HEK293 (cell line): ENCODE measurements around the gene FOXO4.

Source experiments
- CTCF ChIA-PET: fragments of 350-600 bp; formaldehyde crosslinking; extraction: SDS; loops from one replicate; lab custom pipeline; 2021; ENCODE audit warnings: antibody characterized with exemption; lab: Yijun Ruan, JAX
- POLR2A ChIA-PET: fragments of 300-600 bp; formaldehyde crosslinking; extraction: SDS; loops from one replicate; lab custom pipeline; 2020; ENCODE audit warnings: antibody characterized with exemption, inconsistent platforms; lab: Yijun Ruan, JAX
- H3K27ac ChIP-seq: fragments of 200-500 bp; sonication (Bioruptor generic); 2 replicates; pipeline ENCODE4 v1.5.1; 2014; ENCODE audit warnings: low read depth, low read length, control low read depth, inconsistent platforms; ENCODE audit errors: extremely low read depth
- H3K36me3 ChIP-seq, 2 experiments: fragments of 200-500 bp in 1 of 2; sonication (Bioruptor generic) in 1 of 2; 1 replicate in 1 of 2; 2 replicates in 1 of 2; pipeline ENCODE4 v1.5.1; 2014 to 2017; ENCODE audit warnings: inconsistent platforms in 2 of 2, low read length in 2 of 2; ENCODE audit not compliant: control insufficient read depth in 2 of 2, insufficient read depth in 1 of 2
- H3K4me1 ChIP-seq: fragments of 200-500 bp; sonication (Bioruptor generic); 2 replicates; pipeline ENCODE4 v1.5.1; 2014; ENCODE audit warnings: mild to moderate bottlenecking, low read length, inconsistent platforms; ENCODE audit not compliant: control insufficient read depth, insufficient read depth
- H3K4me3 ChIP-seq: 2 replicates; pipeline ENCODE4 v1.5.1; 2011; ENCODE audit warnings: low read depth, mild to moderate bottlenecking, control low read depth, low read length, moderate library complexity
- H3K9me3 ChIP-seq: fragments of 200-500 bp; sonication (Bioruptor generic); 2 replicates; pipeline ENCODE4 v1.5.1; 2014; ENCODE audit warnings: low read depth, low read length, inconsistent platforms; ENCODE audit not compliant: control insufficient read depth, insufficient read depth
- GFI1B ChIP-seq: fragments of 450-650 bp; formaldehyde crosslinking; IDR thresholded peaks from 2 replicates; pipeline ENCODE4 v1.5.1; 2016; ENCODE audit warnings: missing biosample characterization, missing genetic modification characterization
- KLF1 ChIP-seq: fragments of 450-650 bp; formaldehyde crosslinking; IDR thresholded peaks from 2 replicates; pipeline ENCODE4 v1.5.1; 2016; ENCODE audit warnings: missing biosample characterization, missing genetic modification characterization
- KLF9 ChIP-seq: fragments of 450-650 bp; formaldehyde crosslinking; IDR thresholded peaks from 2 replicates; pipeline ENCODE4 v1.5.1; 2016; ENCODE audit warnings: missing biosample characterization, missing genetic modification characterization, low read depth
- MZF1 ChIP-seq: fragments of 450-650 bp; formaldehyde crosslinking; IDR thresholded peaks from 2 replicates; pipeline ENCODE4 v1.5.1; 2017; ENCODE audit warnings: missing biosample characterization, missing genetic modification characterization, borderline replicate concordance
- PBX3 ChIP-seq: sonication (generic); formaldehyde crosslinking; IDR thresholded peaks from 2 replicates; pipeline ENCODE4 v1.8.1; 2022; ENCODE audit warnings: mild to moderate bottlenecking, moderate library complexity, missing genetic modification reagents
- PRDM1 ChIP-seq: fragments of 450-650 bp; formaldehyde crosslinking; IDR thresholded peaks from 2 replicates; pipeline ENCODE4; 2016; ENCODE audit warnings: missing biosample characterization, missing genetic modification characterization
- PRDM10 ChIP-seq: fragments of 450-650 bp; formaldehyde crosslinking; IDR thresholded peaks from 2 replicates; pipeline ENCODE4 v1.5.1; 2016; ENCODE audit warnings: missing biosample characterization, missing genetic modification characterization
- RBAK ChIP-seq: fragments of 450-650 bp; formaldehyde crosslinking; IDR thresholded peaks from 2 replicates; pipeline ENCODE4 v1.5.1; 2016; ENCODE audit warnings: missing biosample characterization, missing genetic modification characterization
- SALL2 ChIP-seq: fragments of 450-650 bp; formaldehyde crosslinking; IDR thresholded peaks from 2 replicates; pipeline ENCODE4 v1.5.0; 2017; ENCODE audit warnings: missing biosample characterization, mild to moderate bottlenecking, missing genetic modification characterization, borderline replicate concordance
- SETDB1 ChIP-seq: IDR thresholded peaks from one replicate; pipeline ENCODE4 v1.6.1; 2017; ENCODE audit warnings: mild to moderate bottlenecking, low read length, moderate library complexity, mixed read lengths; ENCODE audit not compliant: insufficient read length
- SP2 ChIP-seq: fragments of 450-650 bp; formaldehyde crosslinking; IDR thresholded peaks from 2 replicates; pipeline ENCODE4 v1.5.1; 2016; ENCODE audit warnings: missing biosample characterization, missing genetic modification characterization
- YY2 ChIP-seq: fragments of 450-650 bp; formaldehyde crosslinking; IDR thresholded peaks from 2 replicates; pipeline ENCODE4 v1.5.1; 2016; ENCODE audit warnings: missing biosample characterization, missing genetic modification characterization
- ZBTB1 ChIP-seq: fragments of 450-650 bp; formaldehyde crosslinking; IDR thresholded peaks from 2 replicates; pipeline ENCODE4 v1.5.1; 2016; ENCODE audit warnings: missing biosample characterization, missing genetic modification characterization
- ZBTB10 ChIP-seq: fragments of 450-650 bp; formaldehyde crosslinking; IDR thresholded peaks from 2 replicates; pipeline ENCODE4 v1.5.1; 2016; ENCODE audit warnings: missing biosample characterization, missing genetic modification characterization
- ZBTB17 ChIP-seq: fragments of 450-650 bp; formaldehyde crosslinking; IDR thresholded peaks from 2 replicates; pipeline ENCODE4 v1.5.1; 2016; ENCODE audit warnings: missing biosample characterization, missing genetic modification characterization
- ZBTB48 ChIP-seq: fragments of 450-650 bp; formaldehyde crosslinking; IDR thresholded peaks from 2 replicates; pipeline ENCODE4 v1.5.1; 2016; ENCODE audit warnings: missing biosample characterization, missing genetic modification characterization
- ZNF132 ChIP-seq: fragments of 450-650 bp; formaldehyde crosslinking; IDR thresholded peaks from 2 replicates; pipeline ENCODE4 v1.5.1; 2017; ENCODE audit warnings: missing biosample characterization, missing genetic modification characterization, borderline replicate concordance
- ZNF184 ChIP-seq: fragments of 450-650 bp; IDR thresholded peaks from 2 replicates; pipeline ENCODE4 v1.5.1; 2018; ENCODE audit warnings: missing biosample characterization, mild to moderate bottlenecking, missing genetic modification characterization
- ZNF350 ChIP-seq: fragments of 450-650 bp; formaldehyde crosslinking; IDR thresholded peaks from 2 replicates; pipeline ENCODE4 v1.5.0; 2017; ENCODE audit warnings: missing biosample characterization, mild to moderate bottlenecking, missing genetic modification characterization
- ZNF362 ChIP-seq: fragments of 450-650 bp; formaldehyde crosslinking; IDR thresholded peaks from 2 replicates; pipeline ENCODE4 v1.5.1; 2016; ENCODE audit warnings: missing biosample characterization, missing genetic modification characterization
- ZNF426 ChIP-seq: fragments of 450-650 bp; formaldehyde crosslinking; IDR thresholded peaks from 2 replicates; pipeline ENCODE4 v1.5.1; 2017; ENCODE audit warnings: missing biosample characterization, missing genetic modification characterization, mild to moderate bottlenecking, inconsistent platforms, moderate library complexity
- ZNF621 ChIP-seq: fragments of 450-650 bp; formaldehyde crosslinking; IDR thresholded peaks from 2 replicates; pipeline ENCODE4 v1.5.1; 2017; ENCODE audit warnings: missing biosample characterization, missing genetic modification characterization
- ZNF645 ChIP-seq: fragments of 450-650 bp; formaldehyde crosslinking; IDR thresholded peaks from 2 replicates; pipeline ENCODE4; 2016; ENCODE audit warnings: missing biosample characterization, missing genetic modification characterization
- ZNF692 ChIP-seq: fragments of 450-650 bp; formaldehyde crosslinking; IDR thresholded peaks from 2 replicates; pipeline ENCODE4 v1.5.1; 2016; ENCODE audit warnings: missing biosample characterization, missing genetic modification characterization
- ZNF76 ChIP-seq: fragments of 450-650 bp; formaldehyde crosslinking; IDR thresholded peaks from 2 replicates; pipeline ENCODE4; 2016; ENCODE audit warnings: low read depth, missing biosample characterization, missing genetic modification characterization, borderline replicate concordance
- ZNF777 ChIP-seq: fragments of 450-650 bp; formaldehyde crosslinking; IDR thresholded peaks from 2 replicates; pipeline ENCODE4 v1.5.1; 2017; ENCODE audit warnings: missing biosample characterization, missing genetic modification characterization, borderline replicate concordance

FOXO4 gene

GRCh38 chrX:71067089-71067488, 28.6 kb upstream of the FOXO4 start:
- Histone ChIP-seq H3K27ac (0 out of 2 replicates have a peak overlapping the region, but pooled peaks have one; percentile 77), H3K36me3 (peaks cover 5 to 11% of the 10 kb centered on the region in 2 experiments; a peak in 2 of 3 replicates), H3K4me3 (peak overlapping the region; percentile 68), H3K9me3 (no peaks in the 10 kb centered on the region; the same call in 1 of the 2 replicates), H3K4me1 (no peaks in the 10 kb centered on the region)
- ChIA-PET CTCF (no interaction called here), POLR2A (interaction anchor here (1.1 to 1.4 kb wide), 3 partner anchors 15 to 115 kb away, joined by 3 to 11 read pairs (median 5); partner anchors contain the start of gene MED12)
- TF ChIP-seq MZF1 (tag by site-specific recombination) (no peak), GFI1B (no peak), ZNF777 (tag by site-specific recombination) (no peak), PRDM1 (tag by site-specific recombination) (no peak), ZNF362 (no peak), ZBTB1 (no peak), SP2 (tag by site-specific recombination) (no peak), SETDB1 (no peak), SALL2 (tag by site-specific recombination) (no peak), ZBTB17 (no peak), ZNF350 (no peak), ZNF184 (no peak), ZNF132 (no peak), RBAK (tag by site-specific recombination) (no peak), ZNF426 (tag by site-specific recombination) (no peak), ZBTB48 (tag by site-specific recombination) (no peak), ZNF621 (tag by site-specific recombination) (no peak), ZNF692 (no peak), PBX3 (no peak)

- H3K9me3 ChIP-seq = no peaks in the 10 kb centered on the region; the same call in 1 of the 2 replicates
- no peaks in the 10 kb centered on the region for H3K4me1 ChIP-seq
- ChIA-PET POLR2A (interaction anchor here (0.6 to 1.4 kb wide), 5 partner anchors 14 to 188 kb away, joined by 3 to 11 read pairs (median 3); partner anchors contain the start of gene MED12), CTCF (interaction anchor here (0.6 to 1.0 kb wide), 2 partner anchors 98 to 112 kb away, joined by 3 to 5 read pairs; no protein-coding TSS in a partner anchor)
- H3K27ac ChIP-seq = peak overlapping the region; percentile 77
- H3K4me3 ChIP-seq = peak overlapping the region; percentile 68
- H3K36me3 ChIP-seq = peaks cover 0 to 7% of the 10 kb centered on the region in 2 experiments; a peak in 2 of 3 replicates
- TF ChIP-seq YY2 (tag by site-specific recombination) = 0 out of 2 replicates have a peak, but pooled peaks have one; percentile 36
- TF ChIP-seq ZNF645 (tag by site-specific recombination) = no peak
- 0 out of 2 replicates have a peak, but pooled peaks have one; percentile 6 for TF ChIP-seq ZNF76 (tag by site-specific recombination)
- TF ChIP-seq KLF1 (tag by site-specific recombination) = peak; percentile 49; the same call in 1 of the 2 replicates
- TF ChIP-seq ZBTB10 = peak; percentile 62; the same call in 1 of the 2 replicates
- no peak for TF ChIP-seq KLF9
- peak; percentile 64 for TF ChIP-seq PRDM10
These were observed 28.0 kb upstream of the FOXO4 start for GRCh38 chrX:71067712-71068043.
